HG02943 (cell line): ENCODE data around the gene PCED1B.
"Not testable (repeated sequence)": the region's sequence is repeated elsewhere in the genome, so short reads cannot be mapped to it uniquely, and the experiment has no call there.

Experiments used
- ATAC-seq: cut with Tn5 transposase; IDR thresholded peaks from one replicate; pipeline ENCODE4 v1.9.1; 2021; ENCODE audit warnings: mild to moderate bottlenecking, low read depth, moderate library complexity; ENCODE audit not compliant: unreplicated experiment

The PCED1B gene

DNA sequence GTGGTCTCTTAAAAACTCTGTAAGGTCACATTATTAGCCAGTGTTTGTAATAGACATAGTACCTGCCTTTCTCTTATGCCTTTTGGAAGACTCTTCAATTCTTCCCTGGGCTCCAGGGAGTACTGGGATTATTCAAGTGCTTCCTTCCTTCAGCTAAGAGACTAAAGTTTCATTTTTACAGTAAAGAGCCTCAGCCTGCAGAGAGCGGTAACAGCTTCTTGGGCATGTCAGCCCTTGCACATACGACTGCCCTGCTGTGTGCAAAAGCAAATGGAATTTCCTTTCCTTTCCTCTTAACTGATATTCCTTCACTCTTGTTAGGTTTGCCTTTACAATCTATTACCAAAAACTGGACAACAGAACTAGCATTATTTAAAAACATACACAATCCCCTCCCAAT, 33.3 kb downstream of the PCED1B start:
- ATAC-seq: no peak

DNA sequence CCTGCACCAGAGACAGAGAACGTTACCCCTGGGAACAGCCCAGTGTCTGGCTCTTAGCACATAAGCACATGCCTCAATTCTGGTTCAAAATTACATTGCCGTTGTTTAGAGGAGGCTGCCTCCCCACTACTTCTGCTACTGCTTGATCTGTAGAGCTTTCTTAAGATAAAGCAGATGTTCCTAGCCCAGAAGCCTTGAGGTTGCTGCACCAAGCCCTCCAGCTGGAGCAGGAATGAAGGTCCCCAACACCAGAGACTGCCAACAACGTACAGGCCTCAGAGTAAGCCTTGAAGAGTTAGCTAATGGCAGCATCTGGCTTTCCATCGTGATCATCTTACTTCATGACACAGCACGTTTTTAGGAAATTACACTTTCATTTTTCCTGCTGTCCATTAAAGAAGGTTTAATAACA, 35.1 kb downstream of the PCED1B start:
- ATAC-seq: no peak

DNA sequence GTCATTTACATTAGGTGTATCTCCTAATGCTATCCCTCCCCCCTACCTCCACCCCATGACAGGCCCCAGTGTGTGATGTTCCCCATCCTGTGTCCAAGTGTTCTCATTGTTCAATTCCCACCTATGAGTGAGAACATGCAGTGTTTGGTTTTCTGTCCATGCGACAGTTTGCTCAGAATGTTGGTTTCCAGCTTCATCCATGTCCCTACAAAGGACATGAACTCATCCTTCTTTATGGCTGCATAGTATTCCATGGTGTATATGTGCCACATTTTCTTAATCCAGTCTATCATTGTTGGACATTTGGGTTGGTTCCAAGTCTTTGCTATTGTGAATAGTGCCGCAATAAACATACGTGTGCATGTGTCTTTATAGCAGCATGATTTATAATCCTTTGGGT, 37.9 kb downstream of the PCED1B start:
- not testable (repeated sequence) for ATAC-seq

DNA sequence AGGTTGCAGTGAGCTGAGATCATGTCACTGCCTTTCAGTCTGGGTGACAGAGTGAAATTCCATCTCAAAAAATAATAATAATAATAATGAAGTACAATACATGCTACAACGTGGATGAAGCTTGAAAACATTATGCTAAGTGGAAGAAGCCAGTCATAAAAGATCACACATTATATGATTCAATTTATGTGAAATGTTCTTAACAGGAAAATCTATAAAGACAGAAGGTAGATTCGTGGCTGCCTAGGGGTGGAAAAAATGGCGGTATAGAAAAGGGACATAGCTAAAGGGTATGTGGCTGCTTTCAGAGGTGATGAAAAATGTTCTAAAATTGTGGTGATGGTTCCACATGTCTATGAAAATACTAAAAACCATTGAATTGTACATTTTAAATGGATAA, 41.3 kb downstream of the PCED1B start:
- ATAC-seq: no peak

DNA sequence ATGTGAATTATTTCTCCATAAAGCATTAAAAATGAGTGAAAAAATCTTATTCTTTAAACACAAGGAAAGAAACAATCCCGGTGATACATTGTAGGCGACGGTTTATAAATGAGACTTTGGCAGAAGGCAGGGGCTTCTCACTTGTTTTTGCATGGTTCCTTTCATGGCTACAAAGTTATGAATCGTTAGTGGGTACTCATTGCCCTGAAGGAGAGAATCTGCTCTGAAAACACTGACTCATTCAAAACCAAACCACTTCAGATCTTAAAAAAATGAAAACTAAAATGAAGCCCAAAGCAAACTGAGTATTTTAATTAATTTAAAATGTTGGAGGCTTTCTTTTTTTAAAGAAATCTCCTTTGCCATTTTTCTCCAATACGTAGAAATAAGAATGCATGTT, 41.7 kb downstream of the PCED1B start:
- ATAC-seq: no peak

DNA sequence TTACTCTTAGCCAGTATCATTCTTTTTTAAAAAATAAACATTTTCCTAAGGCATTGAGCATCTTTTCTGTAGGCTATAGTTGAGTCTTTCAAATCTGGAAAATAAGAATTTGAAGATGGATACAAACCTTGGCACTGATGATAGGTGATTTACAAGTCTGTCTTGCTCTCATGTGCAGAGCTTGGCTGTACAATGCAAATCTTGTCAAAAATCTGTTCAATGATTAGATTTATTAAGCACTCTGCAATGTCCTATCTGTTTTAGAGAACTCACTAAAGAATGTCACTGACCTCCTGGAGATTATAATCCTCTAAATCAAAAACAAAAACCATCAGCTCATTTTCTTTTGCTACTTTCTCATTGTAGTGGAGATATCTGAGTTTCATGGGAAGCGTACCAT, 43.2 kb downstream of the PCED1B start:
- no peak for ATAC-seq

DNA sequence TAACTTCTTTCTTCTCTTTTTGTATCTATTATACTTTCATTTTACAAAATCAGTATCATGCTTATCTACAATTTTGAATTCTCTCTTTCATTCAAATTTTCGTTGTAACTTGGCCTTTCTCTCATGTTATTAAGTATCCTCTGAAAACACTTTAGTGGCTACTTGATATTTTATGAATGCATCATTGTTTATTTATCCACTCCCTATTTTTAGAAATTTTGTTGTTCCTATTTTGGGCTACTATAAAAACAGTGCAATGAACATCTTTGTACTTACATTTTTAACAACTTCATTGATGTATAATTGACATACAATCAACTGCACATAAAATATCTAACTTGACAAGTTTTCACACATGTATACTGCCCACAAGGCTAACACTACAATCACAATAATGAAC, 44.3 kb downstream of the PCED1B start:
- no peak for ATAC-seq

DNA sequence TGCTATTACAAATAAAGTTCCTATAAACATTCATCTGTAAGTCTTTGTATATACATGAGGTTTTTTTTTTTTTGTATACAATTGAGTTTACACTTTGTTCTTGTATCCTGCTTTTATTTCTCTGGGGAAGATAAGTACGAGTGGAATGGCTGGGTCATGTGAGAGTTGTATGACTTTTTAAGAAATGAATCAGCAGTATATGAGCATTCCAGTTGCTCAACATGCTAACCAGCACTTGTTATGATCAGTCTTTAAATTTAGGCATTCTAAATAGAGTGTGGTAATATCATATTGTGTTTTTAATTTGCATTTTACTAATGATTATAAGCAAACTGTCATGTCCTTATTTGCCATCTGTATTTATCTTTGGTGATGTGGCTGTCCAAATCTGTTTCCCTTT, 45.0 kb downstream of the PCED1B start:
- no peak for ATAC-seq

DNA sequence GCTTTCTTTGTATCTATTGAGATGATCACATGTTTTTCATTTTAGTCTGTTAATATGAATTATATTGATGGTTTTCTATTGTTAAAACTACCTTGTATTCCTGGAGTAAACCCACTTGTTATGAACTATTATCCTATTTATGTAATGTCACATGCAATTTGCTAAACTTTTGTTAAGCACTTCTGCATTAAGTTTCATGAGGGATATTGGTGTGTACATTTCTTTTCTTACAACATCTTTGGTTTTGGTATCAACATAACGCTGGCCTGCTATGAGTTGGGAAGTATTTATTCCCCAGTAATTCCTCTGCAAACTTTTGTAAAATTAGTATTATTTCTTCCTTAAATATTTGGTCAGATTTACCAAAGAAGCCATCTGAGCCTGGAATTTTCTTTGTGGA, 46.8 kb downstream of the PCED1B start:
- no peak for ATAC-seq

DNA sequence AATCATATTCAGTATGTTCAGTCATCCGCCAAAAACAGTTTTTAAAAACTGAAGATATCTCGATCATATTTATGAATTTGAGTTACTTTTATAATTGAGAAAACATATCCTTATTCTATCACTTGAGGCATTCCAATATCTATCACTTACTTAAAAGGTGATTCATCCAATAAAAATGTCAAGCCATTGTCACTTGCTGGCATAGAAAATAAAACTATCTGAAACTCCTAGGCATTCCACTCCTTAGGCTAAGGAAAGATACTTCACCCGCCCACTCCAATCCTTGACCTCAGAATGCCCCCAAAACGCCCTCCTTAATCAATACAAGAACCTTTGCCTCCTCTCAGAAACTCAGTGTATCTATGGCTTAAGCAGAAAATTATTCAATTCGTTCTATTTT, 51.6 kb downstream of the PCED1B start:
- ATAC-seq: no peak

DNA sequence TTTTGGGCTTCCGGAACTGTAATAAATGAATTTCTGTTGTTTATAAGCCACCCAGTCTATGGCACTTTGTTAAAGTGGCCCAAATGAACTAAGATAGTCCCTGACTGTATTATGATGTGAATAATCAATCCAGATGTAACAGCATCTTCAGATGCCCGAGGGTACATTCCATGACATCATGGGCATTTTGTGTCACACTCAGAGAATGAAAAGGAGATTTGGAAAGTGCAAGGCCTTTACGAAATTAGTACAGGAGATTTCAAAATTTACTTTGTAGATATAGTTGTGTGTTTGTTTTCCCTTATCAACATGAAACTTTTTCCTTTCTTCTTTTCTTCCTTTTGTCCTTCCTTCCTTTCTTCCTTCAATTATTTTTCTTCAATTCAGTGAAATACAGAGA, 54.6 kb downstream of the PCED1B start:
- no peak for ATAC-seq

DNA sequence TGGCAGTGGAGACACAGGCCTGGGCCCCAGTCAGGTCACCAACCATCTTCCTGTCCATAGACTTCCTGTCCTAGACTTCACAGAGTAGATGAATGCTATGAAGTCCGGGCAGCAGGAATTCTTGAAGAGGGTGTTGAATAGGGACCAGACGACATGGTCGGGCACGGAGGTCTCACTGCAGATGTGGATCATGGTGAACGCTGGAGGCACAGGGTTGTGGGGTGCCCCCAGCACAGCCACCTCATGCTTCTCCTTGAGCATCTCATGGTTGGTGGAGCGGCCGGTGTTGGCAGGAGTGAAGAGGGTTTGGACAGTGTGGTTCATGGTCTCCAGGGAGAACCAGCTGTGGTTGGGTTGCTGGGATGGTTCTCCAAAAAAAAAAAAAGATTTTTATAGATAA, 56.2 kb downstream of the PCED1B start:
- ATAC-seq: no peak

DNA sequence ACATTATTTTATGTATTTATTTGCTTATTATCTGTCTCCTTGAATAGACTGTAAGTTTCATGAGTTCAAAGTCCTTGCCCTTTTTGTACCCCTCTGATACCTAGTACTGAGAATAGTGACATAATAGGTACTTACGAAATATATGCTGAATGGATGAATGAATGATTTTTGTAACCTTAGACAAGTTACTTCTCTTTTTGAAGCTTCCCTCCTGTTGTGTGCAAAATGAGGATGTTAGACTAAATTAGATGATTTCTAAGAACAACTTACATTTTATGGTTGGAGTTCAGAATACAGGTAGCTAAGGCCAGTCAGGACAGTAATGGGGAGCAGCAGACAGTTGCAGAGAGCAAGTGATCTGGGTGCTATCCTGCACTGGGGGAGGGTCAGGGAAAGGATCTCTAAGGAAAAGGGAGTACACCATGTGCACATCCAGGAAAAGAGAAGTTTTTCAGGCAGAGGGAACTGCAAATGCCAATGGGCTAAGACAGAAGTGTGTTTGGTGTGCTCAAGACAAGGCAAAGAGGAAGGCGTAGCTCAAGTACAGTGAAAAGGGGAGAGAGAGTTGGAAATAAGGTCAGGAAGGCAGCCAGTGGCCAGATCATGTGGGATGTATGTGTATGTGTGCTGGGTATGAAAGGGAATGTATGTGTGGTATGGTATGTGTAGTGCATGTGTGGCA, 59.7 kb downstream of the PCED1B start:
- ATAC-seq: no peak

DNA sequence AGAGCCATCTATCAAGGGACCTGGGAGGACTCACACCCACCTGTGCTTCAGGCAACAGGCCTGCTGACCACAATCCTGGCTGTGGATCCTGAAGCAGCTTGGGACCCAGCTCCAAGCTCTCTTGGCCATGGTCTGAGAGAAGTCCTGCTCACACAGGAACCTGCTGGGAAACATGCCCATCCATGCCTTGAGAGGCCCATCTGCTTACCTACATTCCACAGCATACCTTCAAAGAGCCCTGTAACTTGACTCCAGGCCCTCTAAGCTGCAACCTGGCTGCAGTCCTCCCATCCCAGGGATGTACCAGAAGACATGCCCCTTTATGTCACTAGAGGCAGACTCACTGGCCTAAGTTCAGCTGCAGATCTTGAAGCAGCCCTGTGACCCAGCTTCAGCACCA, 62.0 kb downstream of the PCED1B start:
- no peak for ATAC-seq

DNA sequence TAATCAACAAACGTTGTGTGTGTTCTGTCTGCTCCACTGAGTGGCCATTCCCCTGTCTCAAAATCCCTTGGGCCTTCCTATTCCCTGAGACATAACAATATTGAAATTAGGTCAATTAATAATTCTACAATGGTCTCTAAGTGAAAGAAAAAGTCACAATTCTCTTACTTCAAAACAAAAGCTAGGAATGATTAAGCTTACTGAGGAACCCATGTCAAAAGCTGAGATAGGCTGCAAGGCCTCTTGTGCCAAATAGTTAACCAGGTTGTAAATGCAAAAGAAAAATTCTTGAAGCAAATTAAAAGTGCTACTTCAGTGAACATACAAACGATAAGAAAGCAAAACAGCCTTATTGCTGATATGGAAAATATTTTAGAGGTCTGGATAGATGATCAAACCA, 65.3 kb downstream of the PCED1B start:
- no peak for ATAC-seq

DNA sequence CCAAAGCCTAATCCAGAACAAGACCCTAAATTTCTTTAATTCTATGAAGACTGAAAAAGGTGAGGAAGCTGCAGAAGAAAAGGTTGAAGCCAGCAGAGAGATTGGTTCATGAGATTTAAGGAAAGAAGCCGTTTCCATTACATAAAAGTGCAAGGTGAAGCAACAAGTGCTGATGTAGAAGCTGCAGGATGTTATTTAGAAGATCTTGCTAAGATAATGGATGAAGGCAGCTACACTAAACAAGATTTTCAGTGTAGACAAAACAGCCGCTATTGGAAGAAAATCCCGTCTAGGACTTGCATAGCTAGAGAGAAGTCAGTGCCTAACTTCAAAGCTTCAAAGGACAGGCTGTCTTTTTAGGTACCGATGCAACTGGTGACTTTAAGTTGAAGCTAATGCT, 65.8 kb downstream of the PCED1B start:
- ATAC-seq: no peak

DNA sequence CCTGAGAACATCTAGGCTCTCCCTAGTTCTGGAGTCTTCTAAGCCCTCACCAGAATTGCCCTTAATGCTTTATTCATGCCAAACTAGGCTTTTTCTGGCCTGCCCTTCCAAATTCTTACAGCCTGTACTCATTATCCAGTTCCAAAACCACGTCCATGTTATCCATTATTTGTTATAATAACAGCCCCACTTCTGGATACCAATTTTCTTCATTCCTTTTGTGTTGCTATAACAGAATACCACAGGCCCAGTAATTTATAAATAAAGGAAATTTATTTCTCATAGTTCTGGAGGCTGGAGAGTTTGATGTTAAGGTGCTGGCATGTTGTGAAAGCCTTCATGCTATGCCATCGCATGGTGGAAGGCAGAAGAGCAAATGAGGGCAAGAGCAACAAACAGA, 68.3 kb downstream of the PCED1B start:
- ATAC-seq: no peak

DNA sequence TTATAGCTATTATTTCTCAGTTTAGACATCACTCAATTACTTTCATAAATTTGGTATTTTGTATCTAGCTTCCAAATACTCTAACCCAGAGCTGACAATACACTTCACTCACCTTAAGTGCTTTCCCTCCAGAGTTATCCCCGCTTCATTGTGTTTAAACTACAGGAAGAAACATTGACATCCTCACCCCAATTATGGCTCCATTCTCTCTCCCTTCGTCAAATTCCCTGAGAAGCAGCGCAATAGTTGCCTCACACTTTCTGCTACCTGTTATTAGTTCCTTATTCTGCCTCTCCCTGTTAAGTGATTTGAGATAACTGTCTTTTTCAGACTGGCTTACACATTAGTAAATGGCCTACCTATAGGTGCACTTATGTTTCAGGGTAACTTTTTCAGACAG, 69.7 kb downstream of the PCED1B start:
- no peak for ATAC-seq

DNA sequence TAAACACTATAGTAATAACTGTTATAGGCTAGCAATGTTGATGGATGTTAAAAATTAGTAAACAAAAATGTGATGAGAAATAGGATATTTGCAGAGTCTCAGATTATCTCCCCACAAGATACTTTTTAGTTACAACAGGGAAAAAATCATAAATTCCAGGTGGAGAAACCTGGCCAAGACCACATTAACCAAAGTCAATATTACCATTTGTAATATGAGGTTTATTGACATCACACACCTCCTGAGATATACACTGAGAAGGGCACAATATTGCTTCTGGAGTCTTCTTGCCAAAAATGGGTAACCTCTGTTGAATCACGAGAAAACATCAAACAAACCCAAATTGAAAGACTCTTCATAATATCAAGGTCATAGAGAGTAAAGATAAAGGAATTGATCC, 72.7 kb downstream of the PCED1B start:
- no peak for ATAC-seq

DNA sequence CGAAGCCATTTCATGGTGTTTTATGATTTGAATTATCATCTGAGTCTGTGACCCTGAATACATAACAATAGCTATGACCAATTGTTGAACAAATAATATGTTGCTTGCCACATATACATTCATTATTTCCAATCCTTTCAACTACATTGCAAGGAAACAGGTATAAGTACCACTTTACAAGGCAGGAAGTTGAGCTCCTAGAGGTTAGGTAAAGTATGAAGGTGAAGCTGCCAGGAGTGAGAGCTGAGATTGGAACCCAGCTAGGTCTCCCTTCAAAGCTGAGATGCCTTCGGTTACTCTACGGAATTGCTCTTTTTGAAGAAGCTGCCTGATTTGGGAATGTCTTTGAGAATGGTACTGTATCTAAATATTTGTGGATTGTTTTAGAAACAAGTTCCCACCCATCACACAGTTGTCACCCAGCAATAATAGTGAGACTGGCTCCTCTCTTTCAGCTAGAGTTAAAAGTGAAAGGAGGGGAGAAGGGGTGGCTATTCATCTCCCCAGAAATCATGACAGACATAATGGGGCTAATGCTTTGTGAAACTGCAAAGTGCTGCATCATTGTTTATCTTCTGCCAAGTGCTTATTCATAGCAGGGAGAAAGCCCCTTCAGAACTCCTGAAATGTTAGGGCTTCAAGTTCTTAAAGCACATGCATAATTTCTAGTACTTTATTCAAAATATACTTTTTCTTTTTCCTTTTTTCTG, 76.2 kb downstream of the PCED1B start:
- ATAC-seq: no peak

DNA sequence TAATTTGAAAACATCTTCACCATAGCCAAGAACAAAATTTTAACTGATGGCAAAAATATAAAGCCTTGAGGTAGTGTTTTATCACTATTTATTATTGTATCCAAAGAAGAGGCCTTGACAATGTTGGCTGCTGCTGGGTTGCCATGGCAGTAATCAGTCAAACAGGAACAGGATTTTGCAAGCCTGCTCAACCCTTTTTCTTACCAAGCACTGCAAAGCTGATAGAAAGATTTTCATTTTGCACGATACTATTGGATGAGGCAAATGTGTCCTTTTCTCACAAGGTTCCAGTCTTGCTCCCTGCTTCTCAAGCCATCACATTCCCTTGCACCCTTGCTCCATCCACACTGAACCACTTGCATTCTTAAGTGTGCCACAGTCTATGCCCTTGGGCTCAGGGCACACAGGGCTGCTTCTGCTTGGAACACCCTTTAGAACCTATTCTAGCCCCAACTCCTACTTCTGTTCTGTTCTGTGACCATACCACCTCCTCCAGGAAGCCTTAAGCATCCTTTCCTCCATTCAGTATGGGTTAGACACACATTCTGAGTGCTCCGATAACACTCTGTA, 76.8 kb downstream of the PCED1B start:
- ATAC-seq: no peak

DNA sequence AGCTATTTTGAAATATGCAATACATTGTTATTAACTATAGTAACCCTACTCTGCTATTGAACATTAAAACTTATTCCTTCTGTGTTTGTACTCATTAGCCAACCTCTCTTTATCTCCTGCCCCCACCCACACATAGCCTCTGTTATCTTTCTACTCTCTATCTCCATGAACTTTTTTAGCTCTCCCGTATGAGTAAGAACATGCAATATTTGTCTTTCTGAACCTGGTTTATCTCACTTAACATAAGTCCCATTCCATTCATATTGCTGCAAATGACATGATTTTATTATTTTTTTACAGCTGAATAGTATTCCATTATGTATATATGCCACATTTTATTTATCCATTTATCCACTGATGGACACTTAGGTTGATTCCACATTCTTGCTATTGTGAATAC, 79.4 kb downstream of the PCED1B start:
- ATAC-seq: no peak
